Stimulated activated CD8-positive, alpha-beta memory T cell treated with anti-CD3 and anti-CD28 coated beads, Interleukin-2, amount 100 ng/mL, for 1 hour (primary cell): ENCODE measurements around the gene SALL2.

Experiments
- DNase-seq, 2 donors: peaks; one replicate each; pipeline ENCODE4 v3.0.0-alpha.2; 2020; ENCODE audit warnings: low read depth in 2 of 2

Gene SALL2

DNA sequence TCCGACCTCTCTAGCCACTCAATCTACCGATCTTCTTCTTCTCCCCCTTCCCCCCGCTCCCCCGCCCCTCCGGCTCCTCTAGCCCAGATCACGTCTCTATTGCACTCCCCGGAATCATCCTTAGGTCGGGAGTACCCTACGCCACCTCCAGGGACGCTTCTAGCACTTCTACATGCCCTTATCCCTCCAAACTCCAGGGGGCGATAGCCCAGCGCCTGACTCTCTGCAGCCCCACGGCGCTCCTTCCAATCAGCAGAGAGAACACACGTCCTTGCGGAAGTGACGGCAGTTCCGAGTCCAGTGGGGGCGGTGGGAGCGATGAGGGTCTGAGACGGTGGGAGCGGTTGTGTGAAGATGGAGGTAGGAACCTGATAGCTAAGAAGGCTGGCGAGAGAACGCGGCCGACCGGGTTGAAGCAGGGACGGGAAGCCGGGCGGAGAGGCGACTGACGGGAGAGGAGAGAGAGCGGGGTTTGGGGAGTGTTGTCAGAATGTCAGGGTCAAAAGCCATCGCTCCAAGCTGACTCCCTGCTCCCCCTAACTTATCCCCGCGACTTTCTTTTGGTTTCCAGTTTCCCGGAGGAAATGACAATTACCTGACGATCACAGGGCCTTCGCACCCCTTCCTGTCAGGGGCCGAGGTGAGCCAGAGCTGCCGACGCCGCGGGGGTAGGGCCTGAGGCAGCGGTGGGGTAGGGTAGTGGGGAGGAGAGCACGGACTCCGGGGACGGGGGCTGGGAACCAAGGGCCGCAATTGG lies 49.0 kb downstream of the SALL2 start, which contains the start of the genes RAB2B and TOX4:
TSS of gene RAB2B (minus strand) at position 35 of the 757 bp plus-strand sequence. CDS start 87 bp downstream, outside the sequence.
TSS of gene TOX4 (plus strand) at position 271 of the 757 bp plus-strand sequence. CDS start at position 355, 84 bp downstream.
- DNase-seq, result peak; percentile 83 to 88

DNA sequence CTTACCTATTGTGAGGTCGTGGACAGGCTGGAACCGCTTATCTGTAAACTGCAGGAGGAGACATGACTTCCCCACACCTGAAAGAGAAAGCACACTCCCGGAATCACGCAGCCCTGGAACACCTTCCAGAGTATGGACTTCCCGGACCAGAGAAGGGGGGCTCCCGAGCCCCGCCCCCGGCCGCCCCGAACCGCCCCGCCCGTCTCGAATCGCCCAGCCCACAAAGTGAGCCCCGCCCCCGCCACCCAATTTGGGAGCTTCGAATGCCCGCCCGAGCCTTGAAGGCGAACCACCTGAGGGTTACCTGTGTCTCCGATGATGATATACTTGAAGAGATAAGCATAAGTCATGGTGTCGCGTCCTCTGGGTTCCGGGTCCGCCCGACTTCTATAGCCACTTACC lies 49.6 kb downstream of the SALL2 start:
- DNase-seq, result peak; percentile 64 to 70

DNA sequence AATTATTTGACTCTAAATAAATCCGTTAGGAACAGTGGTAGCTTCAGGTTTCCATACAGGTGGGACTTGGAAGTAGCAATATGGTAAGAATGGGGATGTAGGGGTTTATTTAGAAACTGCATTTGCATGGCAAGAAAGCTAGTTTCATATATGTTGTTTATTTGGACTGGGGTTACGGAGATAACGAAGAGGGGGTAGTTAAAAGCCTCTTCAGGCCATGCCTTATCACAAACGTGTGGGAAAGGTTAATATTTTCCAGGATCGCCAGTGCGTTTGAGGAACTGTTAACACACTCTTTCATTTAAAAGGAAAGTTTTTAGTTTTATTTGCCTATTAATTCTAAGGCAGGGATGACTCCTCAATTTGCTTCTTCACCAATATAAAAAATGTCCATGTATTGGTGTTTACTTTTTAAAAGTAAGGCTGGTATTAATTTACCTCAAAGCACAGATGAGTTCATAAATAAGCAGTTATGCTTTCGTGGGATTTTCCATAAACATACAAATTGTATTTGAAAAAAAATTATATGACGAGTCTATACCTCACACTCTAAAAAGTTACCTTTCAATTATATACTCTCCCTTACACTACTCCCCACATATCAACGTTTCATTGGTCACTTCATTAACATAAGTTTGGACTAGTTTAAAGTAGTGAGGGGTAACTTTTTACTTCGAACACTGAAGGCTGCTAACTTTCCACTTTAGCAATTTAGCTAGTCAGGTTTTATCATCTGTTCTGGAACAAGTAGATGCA lies 50.2 kb downstream of the SALL2 start:
- DNase-seq, result no peak
